Ishikawa (cell line): ENCODE data around the gene GPC6.

Source experiments
- CEBPB ChIP-seq: IDR thresholded peaks from 2 replicates; pipeline ENCODE4 v1.6.1; 2012
- CREB1 ChIP-seq: IDR thresholded peaks from 2 replicates; pipeline ENCODE4 v1.6.1; 2012; ENCODE audit warnings: low read depth
- NFIC ChIP-seq: IDR thresholded peaks from 2 replicates; pipeline ENCODE4 v1.6.1; 2012
- TAF1 ChIP-seq: IDR thresholded peaks from 2 replicates; pipeline ENCODE4 v1.6.1; 2012; ENCODE audit warnings: low read depth, mild to moderate bottlenecking
- ZBTB7A ChIP-seq: IDR thresholded peaks from 2 replicates; pipeline ENCODE4 v1.6.1; 2012; ENCODE audit warnings: low read depth
- TF ChIP-seq, protein P1 (sequence below): IDR thresholded peaks from 2 replicates; pipeline ENCODE4 v1.6.1; 2012
- TF ChIP-seq, protein P2 (sequence below): IDR thresholded peaks from 2 replicates; pipeline ENCODE4 v1.6.1; 2012; ENCODE audit warnings: low read depth, mild to moderate bottlenecking

DNA sequence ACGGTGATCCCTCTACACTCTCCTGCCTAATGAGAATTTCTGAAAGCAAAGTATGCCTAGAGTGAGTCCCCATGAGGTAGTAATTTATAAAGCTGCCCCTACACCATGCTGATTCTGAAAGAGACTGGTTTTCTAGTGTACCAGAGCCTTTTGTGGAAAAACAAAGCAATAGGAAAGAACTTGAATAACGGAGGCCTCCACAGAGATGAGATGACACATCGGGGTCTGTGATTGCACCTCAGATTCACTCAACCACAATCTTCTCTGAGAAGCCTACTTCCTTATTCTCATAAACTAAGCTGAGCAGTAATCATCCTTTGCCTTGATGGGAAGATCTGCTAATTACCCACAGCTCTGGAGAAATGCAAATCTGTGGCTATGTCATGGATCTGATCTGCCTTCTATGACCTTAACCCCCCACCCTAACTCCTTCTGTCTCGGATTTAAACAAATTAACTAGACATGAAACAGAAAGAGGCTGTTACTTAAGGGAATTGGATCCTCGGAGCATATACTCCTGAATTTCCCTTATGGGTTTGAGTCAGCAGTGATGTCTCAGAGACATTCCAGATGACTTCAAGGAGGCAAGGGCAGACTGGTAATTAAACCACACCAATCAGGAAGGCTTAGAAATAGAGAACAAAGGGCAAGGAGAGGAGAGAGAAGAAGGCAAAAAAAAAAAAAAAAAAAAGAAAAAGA is 1124.8 kb downstream of the GPC6 start:
- TF ChIP-seq NFIC, result no peak
- no peak for TF ChIP-seq TAF1
- TF ChIP-seq CEBPB, result no peak
- TF ChIP-seq CREB1, result no peak
- TF ChIP-seq, protein P1, sequence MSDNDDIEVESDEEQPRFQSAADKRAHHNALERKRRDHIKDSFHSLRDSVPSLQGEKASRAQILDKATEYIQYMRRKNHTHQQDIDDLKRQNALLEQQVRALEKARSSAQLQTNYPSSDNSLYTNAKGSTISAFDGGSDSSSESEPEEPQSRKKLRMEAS, result no peak
- TF ChIP-seq, protein P2, sequence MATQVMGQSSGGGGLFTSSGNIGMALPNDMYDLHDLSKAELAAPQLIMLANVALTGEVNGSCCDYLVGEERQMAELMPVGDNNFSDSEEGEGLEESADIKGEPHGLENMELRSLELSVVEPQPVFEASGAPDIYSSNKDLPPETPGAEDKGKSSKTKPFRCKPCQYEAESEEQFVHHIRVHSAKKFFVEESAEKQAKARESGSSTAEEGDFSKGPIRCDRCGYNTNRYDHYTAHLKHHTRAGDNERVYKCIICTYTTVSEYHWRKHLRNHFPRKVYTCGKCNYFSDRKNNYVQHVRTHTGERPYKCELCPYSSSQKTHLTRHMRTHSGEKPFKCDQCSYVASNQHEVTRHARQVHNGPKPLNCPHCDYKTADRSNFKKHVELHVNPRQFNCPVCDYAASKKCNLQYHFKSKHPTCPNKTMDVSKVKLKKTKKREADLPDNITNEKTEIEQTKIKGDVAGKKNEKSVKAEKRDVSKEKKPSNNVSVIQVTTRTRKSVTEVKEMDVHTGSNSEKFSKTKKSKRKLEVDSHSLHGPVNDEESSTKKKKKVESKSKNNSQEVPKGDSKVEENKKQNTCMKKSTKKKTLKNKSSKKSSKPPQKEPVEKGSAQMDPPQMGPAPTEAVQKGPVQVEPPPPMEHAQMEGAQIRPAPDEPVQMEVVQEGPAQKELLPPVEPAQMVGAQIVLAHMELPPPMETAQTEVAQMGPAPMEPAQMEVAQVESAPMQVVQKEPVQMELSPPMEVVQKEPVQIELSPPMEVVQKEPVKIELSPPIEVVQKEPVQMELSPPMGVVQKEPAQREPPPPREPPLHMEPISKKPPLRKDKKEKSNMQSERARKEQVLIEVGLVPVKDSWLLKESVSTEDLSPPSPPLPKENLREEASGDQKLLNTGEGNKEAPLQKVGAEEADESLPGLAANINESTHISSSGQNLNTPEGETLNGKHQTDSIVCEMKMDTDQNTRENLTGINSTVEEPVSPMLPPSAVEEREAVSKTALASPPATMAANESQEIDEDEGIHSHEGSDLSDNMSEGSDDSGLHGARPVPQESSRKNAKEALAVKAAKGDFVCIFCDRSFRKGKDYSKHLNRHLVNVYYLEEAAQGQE, result no peak
- no peak for TF ChIP-seq ZBTB7A
